ENCODE measurements around the gene BAZ2B.
"Not testable (repeated sequence)": the region's sequence is repeated elsewhere in the genome, so short reads cannot be mapped to it uniquely, and the experiment has no call there.

Gene BAZ2B

DNA sequence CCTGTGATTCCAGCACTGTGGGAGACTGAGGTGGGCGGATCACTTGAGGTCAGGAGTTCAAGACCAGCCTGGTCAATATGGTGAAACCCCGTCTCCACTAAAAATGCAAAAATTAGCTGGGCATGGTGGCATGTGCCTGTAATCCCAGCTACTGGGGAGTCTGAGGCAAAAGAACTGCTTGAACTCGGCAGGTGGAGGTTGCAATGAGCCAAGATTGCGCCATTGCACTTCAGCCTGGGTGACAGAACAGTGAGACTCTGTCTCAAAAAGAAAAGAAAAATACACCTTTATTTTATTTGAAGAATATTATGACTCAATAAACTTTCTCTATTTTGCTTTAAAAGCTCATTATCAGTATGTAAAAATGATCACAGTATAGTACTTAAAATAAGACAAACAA is 81.1 kb downstream of the BAZ2B start:
- DNase-seq (ENCODE audit: low spot score) = not testable (repeated sequence)

DNA sequence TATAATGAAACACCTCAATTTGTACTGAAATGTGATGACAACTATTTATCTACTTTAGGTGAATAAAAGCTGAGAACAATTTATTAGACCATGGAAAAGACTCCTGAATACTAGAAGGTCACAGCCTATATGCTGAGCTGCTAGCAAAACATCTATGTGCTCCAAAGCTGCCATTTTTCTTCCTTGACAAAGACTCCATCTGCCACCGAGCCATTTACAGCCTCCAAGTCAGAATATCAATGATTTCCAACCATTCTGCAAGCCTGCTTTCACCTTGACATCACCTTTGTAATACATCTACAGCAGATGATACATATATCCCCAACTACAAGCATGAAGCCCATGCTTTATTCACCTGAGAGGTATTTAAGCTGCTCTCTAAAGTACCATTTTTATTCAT is 84.9 kb downstream of the BAZ2B start:
- DNase-seq (ENCODE audit: low spot score) = no peak

DNA sequence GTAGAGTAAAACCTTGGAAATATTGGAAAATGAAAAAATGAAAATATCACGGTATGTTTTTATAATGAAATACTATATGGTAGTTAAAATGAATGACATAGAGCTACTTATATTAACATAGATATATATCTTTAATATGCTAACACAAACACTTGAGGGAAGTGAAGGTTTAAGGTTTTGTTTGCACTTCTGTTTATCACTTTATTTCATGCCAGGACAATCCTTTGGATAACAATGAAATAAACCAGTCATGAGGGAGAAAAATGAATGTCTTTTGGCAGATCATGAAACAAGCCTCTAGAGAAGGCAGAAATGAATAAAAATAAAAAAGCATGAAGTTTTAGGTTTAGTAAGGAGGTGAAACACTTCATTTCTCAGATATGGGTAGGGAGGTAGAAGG is 89.9 kb downstream of the BAZ2B start:
- no peak for DNase-seq (ENCODE audit: low spot score)

DNA sequence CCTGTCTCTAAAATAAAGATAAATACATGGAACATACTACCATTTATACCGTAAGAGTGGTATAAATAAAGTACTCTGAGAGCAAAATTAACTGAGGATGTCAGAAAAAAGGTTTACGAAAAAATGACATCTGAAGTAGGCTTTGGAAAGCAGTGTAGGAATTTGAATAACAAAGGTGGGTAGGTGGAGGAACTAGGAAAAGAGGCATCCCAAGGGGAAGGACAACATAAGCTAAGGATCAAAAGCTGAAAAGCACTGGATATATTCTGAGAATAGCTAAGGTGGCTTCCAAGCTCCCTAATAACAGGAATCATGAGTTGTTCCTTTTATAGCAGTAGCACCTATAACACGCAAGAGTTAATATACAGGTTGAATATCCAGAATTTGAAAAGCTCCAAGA is 91.3 kb downstream of the BAZ2B start:
- no peak for DNase-seq (ENCODE audit: low spot score)

DNA sequence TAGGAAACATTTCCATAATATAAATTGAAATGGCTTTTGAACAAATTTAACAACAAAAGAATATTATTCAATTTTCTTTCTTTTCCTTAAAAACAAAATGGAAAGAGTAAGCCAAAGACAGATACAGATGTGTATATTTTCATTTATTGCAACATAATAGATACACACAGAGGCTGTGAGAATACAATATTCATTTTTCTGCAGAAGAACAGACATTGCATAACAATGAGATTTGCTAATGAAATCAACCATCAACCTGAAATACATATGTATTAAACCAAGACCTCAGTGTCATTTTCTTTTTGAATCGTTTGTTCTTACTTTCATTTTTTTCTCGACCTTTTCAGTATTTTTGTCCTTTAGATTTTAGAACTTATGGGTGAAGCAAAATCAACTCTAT is 95.1 kb downstream of the BAZ2B start:
- DNase-seq (ENCODE audit: low spot score) = no peak

DNA sequence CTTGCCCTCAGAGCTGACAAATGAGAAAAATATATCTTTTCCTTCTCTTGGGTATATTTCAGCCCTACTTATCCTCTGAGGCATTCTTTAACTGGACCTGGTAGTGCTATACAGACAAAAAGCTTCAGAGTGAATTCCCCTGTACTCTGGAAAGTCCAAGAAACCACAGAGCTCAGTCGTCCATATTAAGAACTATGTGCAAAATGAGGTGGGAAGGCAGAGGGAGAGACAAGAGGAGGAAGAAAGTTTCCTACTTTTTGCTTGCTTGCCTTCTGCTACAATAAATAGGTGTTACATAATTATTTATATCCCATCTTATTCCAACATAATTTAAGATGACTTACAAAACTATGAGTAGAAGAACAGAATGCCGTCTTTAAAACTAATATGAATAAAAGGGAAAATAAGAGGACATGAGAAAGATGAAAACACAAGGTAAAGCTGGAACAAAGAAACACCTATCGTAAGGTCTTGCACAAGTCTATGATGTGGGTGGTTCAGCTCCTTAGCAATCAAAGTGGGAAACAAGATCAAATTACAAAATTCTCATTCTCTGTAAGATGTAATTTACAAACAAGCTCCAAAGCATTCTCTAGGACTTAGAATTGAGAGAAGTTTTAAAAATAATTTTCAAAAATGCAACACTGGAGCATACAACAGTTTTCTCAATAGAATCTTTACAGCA is 97.9 kb downstream of the BAZ2B start:
- DNase-seq (ENCODE audit: low spot score) = no peak

DNA sequence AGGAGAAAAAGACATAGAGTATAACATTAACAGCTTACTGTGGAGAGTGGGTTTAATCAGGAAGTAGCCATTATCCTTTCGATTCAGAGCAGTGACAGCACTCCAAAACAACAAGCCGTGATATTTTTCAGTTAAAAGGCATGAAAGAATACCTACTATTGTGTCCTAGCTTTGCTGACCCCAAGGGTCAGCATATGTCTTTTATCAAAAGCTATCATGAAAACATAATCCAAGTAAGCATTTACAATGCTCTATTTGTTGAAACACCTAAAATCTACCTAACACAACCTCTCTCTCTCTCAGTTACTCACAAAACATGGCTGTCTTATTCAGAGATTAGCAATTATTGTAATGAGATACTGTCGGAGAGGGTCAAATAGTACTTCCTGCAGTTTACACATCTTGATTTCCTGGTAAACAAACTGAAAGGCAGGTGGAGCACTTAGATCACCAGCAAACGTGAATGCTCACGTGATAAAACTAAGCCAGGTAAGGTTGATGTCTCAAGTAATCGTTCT is 100.0 kb downstream of the BAZ2B start:
- DNase-seq (ENCODE audit: low spot score) = no peak

DNA sequence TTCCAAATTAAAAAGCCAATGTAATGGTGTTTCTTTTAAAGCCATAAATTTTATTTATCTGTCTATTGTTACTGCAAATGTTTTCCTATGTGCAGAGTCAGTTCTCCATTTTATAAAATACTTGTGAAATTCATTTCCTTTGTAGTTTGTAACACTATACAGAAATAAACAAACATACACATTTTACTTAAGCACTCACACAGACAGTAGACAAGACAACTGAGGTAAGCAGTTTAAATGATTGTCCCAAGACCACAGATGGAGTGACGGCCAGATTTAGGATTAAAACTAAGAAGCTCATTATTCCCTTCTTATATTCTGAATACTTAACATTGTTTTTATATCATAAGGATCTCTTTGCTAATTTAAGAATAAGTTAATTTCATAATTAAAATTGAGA is 100.9 kb downstream of the BAZ2B start:
- no peak for DNase-seq (ENCODE audit: low spot score)

DNA sequence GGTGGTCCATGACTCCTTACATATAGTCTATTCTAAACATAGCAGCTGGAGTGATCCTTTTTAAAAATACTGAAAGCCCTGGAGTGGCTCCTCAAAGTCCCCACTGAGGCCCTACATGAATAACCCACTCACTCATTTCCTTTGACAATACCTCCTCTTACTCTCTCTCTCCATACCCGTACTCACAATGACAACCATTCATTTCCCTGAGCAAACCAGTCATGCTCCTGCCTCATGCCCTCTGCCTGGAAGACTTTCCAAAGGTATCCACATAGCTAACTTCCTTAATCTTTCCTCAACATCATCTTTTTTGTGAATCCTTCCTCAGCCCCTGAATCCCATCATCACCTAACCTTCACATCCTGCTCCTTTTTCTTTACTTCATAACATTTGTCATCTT is 102.6 kb downstream of the BAZ2B start:
- DNase-seq (ENCODE audit: low spot score) = no peak

DNA sequence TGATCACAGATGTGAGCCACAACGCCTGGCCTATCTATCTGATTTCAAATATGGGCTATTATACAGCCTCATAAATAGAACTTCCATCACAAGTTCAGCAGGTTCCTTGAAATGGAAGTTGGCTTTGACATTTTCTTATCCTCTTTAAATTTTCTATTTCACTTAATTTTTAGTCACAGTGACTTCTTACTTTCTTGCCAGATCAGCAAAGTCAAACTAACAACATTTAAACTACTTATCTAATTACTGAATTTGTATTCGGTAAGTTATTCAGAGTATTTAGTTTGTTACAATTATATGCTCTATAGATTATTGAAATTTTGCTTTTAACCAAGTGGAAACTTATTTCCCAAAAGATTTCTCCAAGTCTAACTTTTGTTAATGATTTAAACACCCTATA is 108.2 kb downstream of the BAZ2B start:
- no peak for DNase-seq (ENCODE audit: low spot score)

DNA sequence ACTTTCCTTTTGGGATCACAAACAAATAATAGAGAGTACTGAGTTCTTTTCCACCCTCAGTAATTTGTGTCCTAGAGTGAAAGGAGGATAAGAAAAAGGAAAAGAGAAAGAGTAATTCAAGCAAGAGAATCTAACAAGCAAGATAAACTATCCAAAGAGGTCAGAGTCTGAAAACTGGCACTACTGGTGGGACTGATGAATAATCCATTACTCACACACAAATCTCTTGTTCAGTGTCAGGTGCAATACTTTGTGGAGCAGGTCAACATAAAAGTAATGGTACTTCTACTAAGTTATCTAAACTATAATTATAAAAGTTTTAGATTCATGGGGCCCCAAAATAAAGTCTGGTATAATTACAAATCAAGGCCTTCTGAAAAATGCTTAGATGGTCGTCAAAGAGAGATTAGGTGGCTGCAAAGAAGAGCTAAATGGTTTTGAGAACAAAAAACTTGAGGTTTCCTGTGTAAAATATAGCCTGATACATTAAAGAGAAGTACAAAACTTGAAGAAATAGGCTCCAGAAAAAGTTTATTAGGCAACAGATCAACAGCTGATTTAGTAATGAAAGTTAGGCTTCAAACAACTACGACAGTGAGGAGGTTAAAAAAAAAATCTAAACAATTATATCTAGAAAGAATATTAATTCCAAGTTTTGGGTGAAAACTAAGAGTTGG is 109.4 kb downstream of the BAZ2B start:
- DNase-seq (ENCODE audit: low spot score) = no peak

DNA sequence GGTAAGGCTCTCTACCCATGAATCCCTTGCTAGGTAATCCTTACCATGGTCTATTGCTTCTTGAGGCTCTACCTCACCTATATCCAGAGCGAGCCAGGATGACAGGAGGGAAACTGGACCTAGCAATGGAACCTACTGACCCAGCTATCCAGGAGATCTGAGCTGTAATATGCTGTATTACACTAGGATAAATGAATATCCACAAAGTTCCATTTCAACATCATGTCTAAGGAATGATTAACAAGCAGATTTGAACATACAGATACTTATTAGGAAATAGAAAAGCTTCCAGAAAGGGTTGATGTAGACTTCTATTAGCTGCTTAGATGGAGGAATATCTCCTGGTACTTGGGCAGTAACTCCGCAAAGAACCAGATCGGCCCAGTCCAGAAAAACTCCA is 110.1 kb downstream of the BAZ2B start:
- no peak for DNase-seq (ENCODE audit: low spot score)

DNA sequence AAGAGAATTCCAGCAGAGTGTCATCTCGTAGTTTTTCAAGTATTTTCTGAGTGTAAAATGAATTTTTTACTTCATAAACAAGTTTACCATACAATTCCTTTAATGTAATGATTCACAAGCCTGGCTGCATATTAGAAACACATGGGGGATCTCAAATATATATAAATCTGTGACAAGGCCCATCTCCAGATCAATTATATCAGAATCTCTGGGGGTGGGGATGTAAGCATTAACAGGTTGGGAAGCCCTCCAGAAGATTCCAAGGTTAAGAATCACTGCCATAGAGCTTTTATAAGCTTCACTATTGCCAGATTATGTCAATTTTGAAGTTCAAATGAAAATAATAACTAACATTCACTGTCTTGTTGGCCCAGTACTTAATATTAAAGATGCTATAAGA is 111.2 kb downstream of the BAZ2B start:
- DNase-seq (ENCODE audit: low spot score) = no peak

DNA sequence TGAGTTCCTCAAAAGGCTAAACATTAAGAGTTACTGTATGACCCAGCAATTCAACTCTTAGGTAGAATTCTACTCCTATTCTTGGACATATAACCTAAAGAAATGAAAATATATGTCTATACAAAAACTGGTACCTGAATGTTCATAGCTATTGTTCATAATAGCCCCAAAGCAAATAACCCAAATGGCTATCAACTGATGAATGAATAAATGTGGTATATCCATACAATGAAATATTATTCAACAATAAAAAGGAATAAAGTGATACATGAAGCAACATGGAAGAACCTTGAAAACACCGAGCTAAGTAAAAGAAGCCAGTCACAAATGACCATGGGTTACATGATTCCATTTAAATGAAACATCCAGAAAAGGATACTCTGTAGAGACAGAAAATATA is 114.6 kb downstream of the BAZ2B start:
- DNase-seq (ENCODE audit: low spot score) = no peak

DNA sequence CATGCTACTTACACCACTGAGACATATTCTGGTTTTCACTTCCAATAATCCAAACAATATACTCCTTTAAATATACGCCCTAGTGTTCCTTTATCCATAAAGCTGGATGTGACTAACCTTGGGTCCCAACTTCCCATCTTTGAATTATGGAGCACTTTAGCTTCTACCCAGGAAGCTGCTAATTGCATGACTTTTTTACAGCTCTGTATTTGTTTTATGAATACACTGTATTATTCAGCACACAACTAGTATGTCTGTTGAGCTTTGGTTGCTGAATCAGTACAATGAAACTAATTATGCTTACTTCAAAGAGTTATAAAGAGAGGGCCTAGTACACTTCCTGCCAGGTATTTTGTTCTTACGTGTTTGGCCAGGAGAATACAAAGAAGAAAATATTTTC is 118.5 kb downstream of the BAZ2B start:
- DNase-seq (ENCODE audit: low spot score) = no peak

DNA sequence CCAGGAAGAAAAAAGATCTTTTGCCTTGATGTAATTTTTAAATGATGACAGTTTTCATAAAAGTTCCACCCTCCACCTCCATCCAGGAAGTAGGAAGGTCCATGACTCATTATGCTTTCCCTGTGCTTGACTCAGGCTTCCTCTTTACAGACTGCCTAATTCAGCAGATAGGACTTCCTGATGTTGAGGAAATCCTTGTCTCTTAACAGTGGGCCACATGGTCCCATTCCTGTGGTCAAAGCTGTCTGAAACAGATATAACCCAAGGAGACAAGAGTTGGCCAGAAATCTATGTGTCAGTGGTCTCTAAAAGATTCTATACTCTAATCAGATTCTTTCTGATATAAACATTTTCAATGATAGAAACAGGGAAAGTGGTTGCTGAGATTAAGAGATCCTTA is 119.1 kb downstream of the BAZ2B start:
- DNase-seq (ENCODE audit: low spot score) = peak; percentile 21

DNA sequence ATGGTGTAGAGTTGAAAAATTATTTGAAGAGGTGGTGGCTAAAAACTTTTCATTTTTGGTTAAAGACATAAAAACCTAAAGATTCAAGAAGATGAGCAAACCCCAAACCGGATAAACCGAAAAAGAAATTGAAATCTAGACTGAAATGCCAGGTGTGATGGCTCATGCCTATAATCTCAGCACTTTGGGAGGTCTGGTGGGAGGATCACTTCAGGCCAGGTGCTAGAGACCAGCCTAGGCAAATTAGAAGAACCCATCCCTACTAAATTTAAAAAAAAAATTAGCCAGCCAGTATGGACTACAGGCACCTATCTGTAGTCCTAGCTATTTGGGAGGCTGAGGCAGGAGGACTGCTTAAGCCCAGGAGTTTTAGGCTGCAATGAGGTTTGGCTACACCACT is 126.9 kb downstream of the BAZ2B start:
- DNase-seq (ENCODE audit: low spot score) = no peak

DNA sequence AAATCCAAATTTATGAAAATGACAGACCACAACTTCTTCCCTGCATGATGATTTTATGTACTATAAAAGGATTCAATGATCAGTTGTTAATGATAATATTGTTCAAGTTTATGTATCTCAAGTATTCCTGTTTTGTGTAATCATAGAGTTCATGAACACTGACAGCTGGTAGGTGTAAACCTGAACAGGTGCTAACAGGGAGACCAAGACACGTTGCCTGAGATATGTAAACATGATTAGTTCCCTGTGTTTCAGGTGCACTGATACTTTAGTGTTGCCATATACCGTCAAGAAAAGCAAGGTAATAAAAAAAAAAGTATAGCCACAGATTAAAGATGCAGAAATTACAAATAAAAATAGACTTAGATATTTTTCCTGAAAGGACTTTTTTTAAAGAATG is 131.8 kb downstream of the BAZ2B start:
- DNase-seq (ENCODE audit: low spot score) = no peak

DNA sequence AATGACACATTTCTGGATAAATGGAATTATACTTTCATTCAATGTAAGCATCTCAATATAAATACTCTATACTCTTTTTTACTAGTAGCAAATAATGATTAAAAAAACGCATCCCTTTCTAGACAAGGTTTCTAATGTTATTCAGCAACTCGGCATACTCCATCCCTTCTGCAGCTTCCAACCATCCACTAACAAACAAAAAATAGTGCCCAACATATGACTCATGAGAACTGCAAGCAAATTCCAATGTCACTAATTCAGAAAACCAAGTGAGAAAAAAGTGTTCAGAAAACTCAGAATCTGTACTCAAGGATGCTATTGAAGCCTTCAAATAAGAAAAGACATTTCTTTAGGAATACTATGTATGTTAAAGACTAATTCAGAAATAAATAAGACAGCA is 140.0 kb downstream of the BAZ2B start:
- no peak for DNase-seq (ENCODE audit: low spot score)

DNA sequence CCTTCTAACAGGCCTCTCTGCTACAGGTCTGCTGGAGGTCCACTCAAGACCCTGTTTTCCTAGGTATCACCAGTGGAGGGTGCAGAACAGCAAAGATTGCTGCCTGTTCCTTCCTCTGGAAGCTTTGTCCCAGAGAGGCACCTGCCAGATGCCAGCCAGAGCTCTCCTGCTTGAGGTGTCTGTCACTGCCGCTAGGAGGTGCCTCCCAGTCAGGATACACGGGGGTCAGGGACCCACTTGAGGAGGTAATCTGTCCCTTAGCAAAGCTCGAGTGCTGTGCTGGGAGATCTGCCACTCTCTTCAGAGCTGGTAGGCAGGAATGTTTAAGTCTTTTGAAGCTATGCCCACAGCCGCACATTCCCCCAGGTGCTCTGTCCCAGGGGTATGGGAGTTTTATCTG is 140.6 kb downstream of the BAZ2B start:
- no peak for DNase-seq (ENCODE audit: low spot score)

DNA sequence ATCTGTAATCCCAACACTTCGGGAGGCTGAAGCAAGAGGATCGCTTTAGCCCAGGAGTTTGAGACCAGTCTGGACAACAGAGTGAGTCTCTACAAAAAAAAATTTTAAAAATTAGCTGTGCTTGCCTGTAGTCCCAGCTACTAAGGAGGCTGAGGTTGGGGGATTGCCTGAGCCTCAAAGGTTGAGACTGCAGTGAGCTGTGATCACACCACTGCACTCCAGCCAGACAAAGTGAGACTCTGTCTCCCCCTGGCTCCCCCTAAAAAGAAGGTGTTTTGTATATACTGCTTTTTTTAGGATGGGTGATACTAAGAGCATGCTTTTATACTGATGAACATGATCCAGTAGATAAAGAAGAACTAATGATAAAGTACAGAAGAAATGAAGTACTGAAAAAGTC is 145.0 kb downstream of the BAZ2B start:
- DNase-seq (ENCODE audit: low spot score) = no peak

DNA sequence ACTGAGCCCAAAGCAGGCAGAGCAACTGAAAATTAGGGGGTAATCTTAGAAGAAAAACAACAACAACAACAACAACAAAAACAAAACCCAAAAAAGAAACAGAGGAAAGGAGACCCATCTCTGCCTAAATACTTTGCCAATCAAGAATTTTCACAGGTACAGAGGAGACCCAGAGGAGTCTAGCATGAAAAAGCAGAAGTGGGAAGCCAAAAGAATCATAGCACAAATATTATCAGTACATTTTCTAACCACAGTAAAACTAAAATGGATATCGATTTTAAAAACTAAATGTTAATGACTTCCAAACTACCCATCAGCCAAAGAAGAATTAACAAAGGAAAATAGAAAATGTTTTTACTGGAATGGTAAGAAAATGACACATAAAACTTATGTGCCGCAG is 148.1 kb downstream of the BAZ2B start:
- no peak for DNase-seq (ENCODE audit: low spot score)

DNA sequence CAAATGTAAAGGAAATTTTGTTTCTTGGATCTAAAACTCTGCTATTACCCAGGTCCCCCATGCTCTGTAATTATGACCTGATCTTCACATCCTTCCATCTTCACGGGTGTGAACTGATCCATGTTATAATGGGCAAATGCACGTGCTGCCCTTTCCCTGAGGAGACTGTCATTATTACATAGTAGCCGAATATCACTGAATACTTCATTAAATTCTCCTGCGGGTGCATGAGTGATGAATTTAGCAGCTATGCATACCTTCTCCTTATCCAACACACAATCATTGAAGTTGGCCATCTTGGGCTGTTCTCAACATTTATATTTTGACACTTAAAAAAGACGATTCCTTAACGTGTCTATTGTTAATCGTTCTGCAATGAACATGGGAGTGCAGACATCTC is 153.4 kb downstream of the BAZ2B start:
- no peak for DNase-seq (ENCODE audit: low spot score)

DNA sequence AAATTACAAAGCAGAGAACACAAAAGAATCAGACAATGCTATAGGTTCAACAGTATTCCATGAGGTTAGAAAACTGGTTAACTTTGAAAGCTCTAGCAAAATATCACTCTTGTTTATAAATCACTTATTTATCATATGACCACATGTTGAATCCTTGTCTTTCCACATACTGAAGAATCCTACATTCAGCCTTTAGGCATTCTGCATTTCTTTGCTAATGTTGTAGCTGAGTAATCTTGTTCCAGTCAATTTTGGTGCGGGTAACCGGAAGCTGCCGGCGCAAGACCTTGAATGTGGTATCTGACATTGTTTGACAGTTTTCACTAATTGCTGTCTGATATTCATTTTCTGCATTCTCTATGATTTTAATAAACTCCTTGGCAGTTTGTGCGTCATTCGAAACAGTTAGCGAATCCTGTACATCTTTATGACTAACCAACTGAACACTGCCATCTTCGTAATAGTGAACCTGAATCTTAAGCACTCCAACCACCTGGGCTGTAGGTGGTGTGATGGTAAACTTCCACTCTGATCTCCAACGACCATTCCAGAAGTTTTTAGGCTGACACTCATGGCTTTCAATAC is 154.1 kb downstream of the BAZ2B start:
- no peak for DNase-seq (ENCODE audit: low spot score)

All from putamen (tissue), 1 donor.